PC-3 (cell line): ENCODE data around the gene CCDC116.
"Not testable (repeated sequence)": the region's sequence is repeated elsewhere in the genome, so short reads cannot be mapped to it uniquely, and the experiment has no call there.

Experiments
- EZH2 ChIP-seq: fragments of 300-600 bp; sonication (generic); IDR thresholded peaks from one replicate; pipeline ENCODE4 v1.6.1; 2017; ENCODE audit warnings: antibody characterized with exemption, mild to moderate bottlenecking, low read length; ENCODE audit not compliant: unreplicated experiment
- TF ChIP-seq, protein P1 (sequence below): fragments of 300-600 bp; sonication (generic); conservative IDR thresholded peaks from 2 replicates; pipeline ENCODE4 v1.5.1; 2017; ENCODE audit warnings: antibody characterized with exemption, low read depth, mild to moderate bottlenecking, low read length

- TF ChIP-seq, protein P1, sequence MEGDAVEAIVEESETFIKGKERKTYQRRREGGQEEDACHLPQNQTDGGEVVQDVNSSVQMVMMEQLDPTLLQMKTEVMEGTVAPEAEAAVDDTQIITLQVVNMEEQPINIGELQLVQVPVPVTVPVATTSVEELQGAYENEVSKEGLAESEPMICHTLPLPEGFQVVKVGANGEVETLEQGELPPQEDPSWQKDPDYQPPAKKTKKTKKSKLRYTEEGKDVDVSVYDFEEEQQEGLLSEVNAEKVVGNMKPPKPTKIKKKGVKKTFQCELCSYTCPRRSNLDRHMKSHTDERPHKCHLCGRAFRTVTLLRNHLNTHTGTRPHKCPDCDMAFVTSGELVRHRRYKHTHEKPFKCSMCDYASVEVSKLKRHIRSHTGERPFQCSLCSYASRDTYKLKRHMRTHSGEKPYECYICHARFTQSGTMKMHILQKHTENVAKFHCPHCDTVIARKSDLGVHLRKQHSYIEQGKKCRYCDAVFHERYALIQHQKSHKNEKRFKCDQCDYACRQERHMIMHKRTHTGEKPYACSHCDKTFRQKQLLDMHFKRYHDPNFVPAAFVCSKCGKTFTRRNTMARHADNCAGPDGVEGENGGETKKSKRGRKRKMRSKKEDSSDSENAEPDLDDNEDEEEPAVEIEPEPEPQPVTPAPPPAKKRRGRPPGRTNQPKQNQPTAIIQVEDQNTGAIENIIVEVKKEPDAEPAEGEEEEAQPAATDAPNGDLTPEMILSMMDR = not testable (repeated sequence)
- TF ChIP-seq EZH2 = not testable (repeated sequence)
These were observed 22.9 kb upstream of the CCDC116 start for GRCh38 chr22:21609556-21610157.
